Prostate gland (tissue), 2 donors: ENCODE data around the gene UVSSA.

Source experiments
- CTCF ChIP-seq, 4 experiments: fragments of 200-600 bp in 2 of 4; fragments of 450-650 bp in 2 of 4; sonication (generic) in 2 of 4; IDR thresholded peaks; 1 replicate in 3 of 4; 2 replicates in 1 of 4; pipeline ENCODE4 v1.5.1; 2016 to 2019; ENCODE audit warnings: antibody characterized with exemption in 4 of 4, mild to moderate bottlenecking in 2 of 4, moderate library complexity in 2 of 4
- POLR2A ChIP-seq: fragments of 450-650 bp; IDR thresholded peaks from one replicate; pipeline ENCODE4 v1.6.1; 2016; ENCODE audit warnings: antibody characterized with exemption, mild to moderate bottlenecking

DNA sequence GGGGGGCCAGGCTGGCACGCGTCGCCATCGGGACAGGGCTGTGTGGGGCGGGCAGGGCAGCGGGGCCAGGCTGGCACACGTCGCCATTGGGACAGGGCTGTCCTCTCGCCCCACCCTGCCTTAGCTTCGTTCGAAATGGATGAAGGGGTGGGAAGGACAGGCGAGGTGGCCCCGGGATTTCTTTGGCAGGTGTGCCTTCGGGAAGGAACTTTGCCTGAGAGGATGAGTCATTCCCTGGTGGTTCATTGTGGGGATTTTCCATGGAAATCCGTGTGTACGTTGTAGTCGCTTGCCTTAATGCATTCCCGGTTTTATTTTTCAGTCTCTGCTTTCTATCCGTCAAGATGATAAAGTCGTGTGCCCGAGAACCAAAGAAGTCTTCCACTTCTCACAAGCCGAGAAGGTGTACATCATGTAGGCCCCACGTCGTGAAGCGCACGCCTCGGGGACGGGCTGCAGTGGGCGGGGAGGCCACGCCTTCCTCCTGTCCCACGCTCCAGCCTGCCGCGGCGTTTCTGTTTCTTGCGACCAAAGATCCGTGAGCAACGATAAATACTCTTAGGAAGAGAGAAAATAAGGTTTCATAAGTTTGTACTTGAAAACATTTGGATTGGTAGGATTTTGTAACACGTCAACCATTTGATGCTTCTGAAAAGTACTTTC, 8.1 kb upstream of the UVSSA start:
- TF ChIP-seq POLR2A, result no peak
- TF ChIP-seq CTCF (IDR thresholded peaks at IDR 0.05), result no peak
